Measurements from ENCODE around the gene IL1RAP.

Gene IL1RAP

DNA sequence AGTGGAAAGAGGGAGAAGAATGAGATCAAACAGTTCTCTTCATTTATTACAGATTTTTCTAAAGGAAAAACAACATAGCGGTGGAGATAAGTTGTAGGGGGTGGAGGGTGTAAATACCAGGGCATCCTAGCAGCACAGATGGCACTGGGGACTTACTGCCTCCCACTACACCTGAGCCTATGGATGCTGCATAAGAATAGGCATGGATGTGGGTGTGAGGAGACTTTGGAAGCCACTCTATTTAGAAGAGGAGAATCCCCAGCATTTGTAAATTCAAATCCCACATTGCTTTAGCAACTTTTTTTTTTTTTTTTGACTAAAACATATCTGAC, 27.4 kb upstream of the IL1RAP start:
- H3K4me3 ChIP-seq (ENCODE audit: low read depth, low read length): no peak overlapping the region
- no peak for DNase-seq (ENCODE audit: low read depth)
- TF ChIP-seq, protein P1, sequence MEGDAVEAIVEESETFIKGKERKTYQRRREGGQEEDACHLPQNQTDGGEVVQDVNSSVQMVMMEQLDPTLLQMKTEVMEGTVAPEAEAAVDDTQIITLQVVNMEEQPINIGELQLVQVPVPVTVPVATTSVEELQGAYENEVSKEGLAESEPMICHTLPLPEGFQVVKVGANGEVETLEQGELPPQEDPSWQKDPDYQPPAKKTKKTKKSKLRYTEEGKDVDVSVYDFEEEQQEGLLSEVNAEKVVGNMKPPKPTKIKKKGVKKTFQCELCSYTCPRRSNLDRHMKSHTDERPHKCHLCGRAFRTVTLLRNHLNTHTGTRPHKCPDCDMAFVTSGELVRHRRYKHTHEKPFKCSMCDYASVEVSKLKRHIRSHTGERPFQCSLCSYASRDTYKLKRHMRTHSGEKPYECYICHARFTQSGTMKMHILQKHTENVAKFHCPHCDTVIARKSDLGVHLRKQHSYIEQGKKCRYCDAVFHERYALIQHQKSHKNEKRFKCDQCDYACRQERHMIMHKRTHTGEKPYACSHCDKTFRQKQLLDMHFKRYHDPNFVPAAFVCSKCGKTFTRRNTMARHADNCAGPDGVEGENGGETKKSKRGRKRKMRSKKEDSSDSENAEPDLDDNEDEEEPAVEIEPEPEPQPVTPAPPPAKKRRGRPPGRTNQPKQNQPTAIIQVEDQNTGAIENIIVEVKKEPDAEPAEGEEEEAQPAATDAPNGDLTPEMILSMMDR (IDR thresholded peaks at IDR 0.05; ENCODE audit: low read depth, low read length): no peak
- TF ChIP-seq MYC (IDR thresholded peaks at IDR 0.05; ENCODE audit: low read depth, low read length) (no peak), POLR2A (IDR thresholded peaks at IDR 0.05; ENCODE audit: extremely low read depth, insufficient read length) (no peak)
- TF ChIP-seq, protein P2, sequence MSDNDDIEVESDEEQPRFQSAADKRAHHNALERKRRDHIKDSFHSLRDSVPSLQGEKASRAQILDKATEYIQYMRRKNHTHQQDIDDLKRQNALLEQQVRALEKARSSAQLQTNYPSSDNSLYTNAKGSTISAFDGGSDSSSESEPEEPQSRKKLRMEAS (IDR thresholded peaks at IDR 0.05; ENCODE audit: low read depth, low read length): no peak

DNA sequence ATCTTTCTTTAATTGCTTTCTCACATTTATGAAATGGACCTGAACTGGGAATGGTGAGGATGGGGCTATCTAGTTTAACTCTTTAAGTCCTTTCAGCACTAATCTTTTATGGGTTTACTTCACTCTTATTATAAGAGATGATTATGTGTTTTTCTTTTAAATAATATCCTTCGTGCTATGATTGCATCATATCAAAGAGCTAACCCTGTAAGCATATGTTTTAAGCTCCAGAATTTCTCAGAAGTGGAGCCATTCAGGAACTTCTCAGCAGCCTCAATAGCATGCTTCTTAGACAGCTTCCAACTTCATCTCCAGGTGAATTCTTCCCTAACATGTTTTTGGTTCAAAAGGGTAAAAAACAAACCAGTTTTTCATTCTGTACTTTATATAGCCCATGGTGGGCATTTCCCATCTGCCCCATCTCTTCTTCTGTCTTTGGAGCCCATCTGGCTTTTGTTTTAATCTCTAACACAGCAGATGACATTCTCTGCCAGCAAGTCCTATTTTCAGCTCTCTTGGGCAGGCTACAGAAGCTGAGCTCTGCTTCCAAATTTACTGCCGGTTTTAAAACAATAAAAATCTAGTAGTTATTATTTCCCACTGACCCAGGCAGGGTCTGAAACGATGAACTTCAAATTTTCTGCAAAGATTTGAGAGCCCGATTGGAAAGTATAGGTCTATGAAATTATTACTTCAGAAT, 26.8 kb upstream of the IL1RAP start:
- no peak for DNase-seq (ENCODE audit: low read depth)
- no peak overlapping the region for H3K4me3 ChIP-seq (ENCODE audit: low read depth, low read length)
- TF ChIP-seq, protein P2 (IDR thresholded peaks at IDR 0.05; ENCODE audit: low read depth, low read length): no peak
- TF ChIP-seq MYC (IDR thresholded peaks at IDR 0.05; ENCODE audit: low read depth, low read length): no peak
- TF ChIP-seq, protein P1 (IDR thresholded peaks at IDR 0.05; ENCODE audit: low read depth, low read length): no peak
- no peak for TF ChIP-seq POLR2A (IDR thresholded peaks at IDR 0.05; ENCODE audit: extremely low read depth, insufficient read length)

DNA sequence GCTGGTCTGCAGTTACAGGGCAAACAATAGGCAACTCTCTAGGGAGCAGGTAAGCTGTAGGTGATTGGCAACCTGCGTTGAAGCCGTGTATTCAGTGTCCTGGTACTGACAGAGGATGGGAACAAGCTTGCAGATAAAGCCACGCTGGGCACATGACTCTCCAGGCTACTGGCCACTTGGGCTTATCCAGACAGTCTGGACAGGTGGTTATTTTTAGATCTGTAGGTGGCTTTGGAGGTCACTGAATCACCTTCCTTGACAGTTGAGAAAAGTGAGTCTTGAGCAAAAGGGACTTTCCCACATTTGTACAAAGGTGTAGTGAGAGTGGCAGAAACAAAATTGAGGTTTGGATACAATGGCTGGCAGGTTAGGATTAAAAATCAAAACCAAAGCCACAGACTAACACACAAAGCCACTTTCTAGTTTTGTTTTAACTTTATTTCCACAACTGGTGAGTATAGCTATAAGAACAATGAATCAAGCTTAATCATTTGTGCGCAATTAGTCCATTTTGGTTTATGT, 22.3 kb upstream of the IL1RAP start:
- no peak for DNase-seq (ENCODE audit: low read depth)

DNA sequence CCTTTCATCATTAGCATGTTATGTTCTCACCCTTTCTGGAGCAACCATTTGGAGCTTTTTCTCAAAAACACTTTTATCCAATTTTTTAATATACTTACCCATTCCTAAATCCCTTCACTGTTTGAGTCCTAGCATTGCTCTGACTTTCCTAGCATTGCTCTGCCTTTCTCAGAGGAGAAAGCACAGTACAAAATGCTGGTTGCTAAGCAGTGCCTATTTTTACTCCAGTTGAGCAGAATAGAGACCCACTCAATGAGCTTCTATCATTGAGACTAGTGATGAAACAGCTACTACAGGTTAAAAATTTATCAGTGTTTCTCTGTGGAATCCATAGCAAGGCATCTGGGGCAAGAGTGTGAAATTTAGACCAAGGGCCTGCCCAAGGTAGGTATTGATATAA, 21.8 kb upstream of the IL1RAP start:
- DNase-seq (ENCODE audit: low read depth): no peak
- H3K4me3 ChIP-seq (ENCODE audit: low read depth, low read length): no peak overlapping the region
- TF ChIP-seq, protein P1 (IDR thresholded peaks at IDR 0.05; ENCODE audit: low read depth, low read length): no peak
- TF ChIP-seq, protein P2 (IDR thresholded peaks at IDR 0.05; ENCODE audit: low read depth, low read length): no peak
- TF ChIP-seq POLR2A (IDR thresholded peaks at IDR 0.05; ENCODE audit: extremely low read depth, insufficient read length): no peak
- TF ChIP-seq MYC (IDR thresholded peaks at IDR 0.05; ENCODE audit: low read depth, low read length): no peak

More for the DNA sequence above, 22.3 kb upstream of the IL1RAP start:
- H3K4me3 ChIP-seq (ENCODE audit: low read depth, low read length): no peak overlapping the region
- TF ChIP-seq, protein P1 (IDR thresholded peaks at IDR 0.05; ENCODE audit: low read depth, low read length): no peak
- TF ChIP-seq POLR2A (IDR thresholded peaks at IDR 0.05; ENCODE audit: extremely low read depth, insufficient read length): no peak

DNA sequence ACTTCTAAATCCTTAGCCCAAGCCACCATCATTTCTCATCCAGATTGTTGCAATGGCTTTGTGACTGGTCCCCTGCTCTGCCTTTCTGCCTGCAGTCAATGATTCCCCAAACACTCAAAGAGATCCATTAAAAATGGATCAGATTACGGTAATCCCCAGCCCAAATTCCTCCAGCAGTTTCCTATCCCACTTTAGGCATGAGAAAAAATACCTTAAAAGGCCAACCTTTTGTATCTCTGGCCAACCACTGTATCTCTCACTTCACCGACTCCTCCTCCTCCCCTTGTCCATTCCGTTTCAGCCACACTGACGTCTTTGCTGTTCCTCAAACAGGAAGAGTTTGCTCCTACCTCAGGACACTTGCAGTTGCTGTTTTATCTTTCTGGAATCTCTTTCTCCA, 20.9 kb upstream of the IL1RAP start:
- no peak for TF ChIP-seq POLR2A (IDR thresholded peaks at IDR 0.05; ENCODE audit: extremely low read depth, insufficient read length)
- TF ChIP-seq, protein P1 (IDR thresholded peaks at IDR 0.05; ENCODE audit: low read depth, low read length): no peak
- TF ChIP-seq, protein P2 (IDR thresholded peaks at IDR 0.05; ENCODE audit: low read depth, low read length): no peak
- TF ChIP-seq MYC (IDR thresholded peaks at IDR 0.05; ENCODE audit: low read depth, low read length): no peak
- H3K4me3 ChIP-seq (ENCODE audit: low read depth, low read length): no peak overlapping the region
- DNase-seq (ENCODE audit: low read depth): no peak
